Heart left ventricle (tissue), 13 donors: ENCODE data around the gene DOHH.

Source experiments
- POLR2A ChIP-seq, 2 donors: fragments of 450-650 bp; IDR thresholded peaks; one replicate each; pipeline ENCODE4 v1.6.1; 2017; ENCODE audit warnings: antibody characterized with exemption in 2 of 2, mild to moderate bottlenecking in 2 of 2, moderate library complexity in 2 of 2
- TF ChIP-seq, protein P1 (sequence below), 12 donors: fragments of 200-600 bp; sonication (generic) in 4 of 12; IDR thresholded peaks; one replicate each; pipeline versions ENCODE4 v1.5.0 to v1.8.0; 2018 to 2022; ENCODE audit warnings: antibody characterized with exemption in 12 of 12, mild to moderate bottlenecking in 5 of 12
- donor health status: ischemic (EF 13 %, LVEDD 7.1; RV severe dilation, severe dysfunction).
- donor health status: DM: no; HTN: yes; CAD: no.
- donor health status: DM: no; HTN: no; CAD: no.
- donor health status: ischemic (EF 25% LVEDD 6.9; RV normal size, moderate dysfunction).
- donor health status: ischemic (EF 25% LVEDD 5.7; RV mildly dilated, moderate dysfunction).
- donor health status: ischemic (EF 35%, LVEDD 5.7; RV mildly dilated, moderate dysfunction).
- donor health status: nonischemic (EF 11% LVEDD 7.7; RV severe dilation, severe dysfunction).
- donor health status: DM: yes; HTN: yes; CAD: no.
- donor health status: PGD.
- donor health status: ischemic (EF 29% LVEDD 5.4; RV normal size, mild dysfunction).
- donor health status: nonischemic (EF 23%, LVEDD 6.1; RV moderate dilation, normal function).

DNA sequence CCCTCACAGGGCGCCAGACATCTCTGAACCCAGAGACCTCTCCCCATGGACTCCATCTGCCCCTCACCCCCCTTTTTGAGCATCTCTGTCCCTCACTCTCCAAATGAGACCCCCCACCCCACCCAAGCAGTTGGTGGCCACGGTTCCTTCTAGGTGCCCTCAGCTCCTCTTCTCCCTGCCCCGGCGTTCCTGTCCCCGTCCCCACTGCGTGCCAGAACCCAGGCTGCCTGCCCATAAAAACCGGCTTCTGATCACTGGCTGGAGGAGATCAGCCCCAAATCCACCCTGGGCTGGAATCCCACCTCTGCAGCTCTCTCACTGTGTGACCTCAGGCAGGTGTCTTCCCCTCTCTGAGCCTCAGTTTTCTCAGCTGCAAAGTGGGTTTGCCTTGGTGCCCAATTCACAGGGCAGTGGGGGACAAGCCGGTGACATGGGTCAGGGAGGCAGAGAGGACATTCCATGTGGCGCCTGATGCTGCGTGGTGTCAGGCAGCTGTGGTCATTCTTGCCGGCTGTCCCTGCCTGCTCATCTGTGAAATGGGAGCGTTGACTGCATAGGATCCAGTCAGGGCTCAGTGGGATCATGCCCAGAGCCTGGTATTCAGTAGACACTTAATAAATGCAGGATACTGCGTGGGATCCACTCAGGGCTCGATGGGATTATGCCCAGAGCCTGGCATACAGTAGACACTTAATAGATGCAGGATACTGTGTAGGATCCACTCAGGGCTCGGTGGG lies 45.6 kb downstream of the DOHH start:
- TF ChIP-seq, protein P1, sequence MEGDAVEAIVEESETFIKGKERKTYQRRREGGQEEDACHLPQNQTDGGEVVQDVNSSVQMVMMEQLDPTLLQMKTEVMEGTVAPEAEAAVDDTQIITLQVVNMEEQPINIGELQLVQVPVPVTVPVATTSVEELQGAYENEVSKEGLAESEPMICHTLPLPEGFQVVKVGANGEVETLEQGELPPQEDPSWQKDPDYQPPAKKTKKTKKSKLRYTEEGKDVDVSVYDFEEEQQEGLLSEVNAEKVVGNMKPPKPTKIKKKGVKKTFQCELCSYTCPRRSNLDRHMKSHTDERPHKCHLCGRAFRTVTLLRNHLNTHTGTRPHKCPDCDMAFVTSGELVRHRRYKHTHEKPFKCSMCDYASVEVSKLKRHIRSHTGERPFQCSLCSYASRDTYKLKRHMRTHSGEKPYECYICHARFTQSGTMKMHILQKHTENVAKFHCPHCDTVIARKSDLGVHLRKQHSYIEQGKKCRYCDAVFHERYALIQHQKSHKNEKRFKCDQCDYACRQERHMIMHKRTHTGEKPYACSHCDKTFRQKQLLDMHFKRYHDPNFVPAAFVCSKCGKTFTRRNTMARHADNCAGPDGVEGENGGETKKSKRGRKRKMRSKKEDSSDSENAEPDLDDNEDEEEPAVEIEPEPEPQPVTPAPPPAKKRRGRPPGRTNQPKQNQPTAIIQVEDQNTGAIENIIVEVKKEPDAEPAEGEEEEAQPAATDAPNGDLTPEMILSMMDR (IDR thresholded peaks at IDR 0.05): no peak
- no peak for TF ChIP-seq POLR2A (IDR thresholded peaks at IDR 0.05)
